Type B pancreatic cell (in vitro differentiated cells): Measurements from ENCODE around the gene RYR2. TPM values are rescaled to one million over a fixed set of nuclear protein-coding genes. Genes with fewer than 3 reads are reported as not detected.

Source experiments
- DNase-seq: peaks from one replicate; pipeline ENCODE4 v3.0.0; 2021; ENCODE audit warnings: mixed read lengths; ENCODE audit not compliant: unreplicated experiment; ENCODE audit errors: extremely low spot score
- H3K27ac Mint-ChIP-seq: 2 replicates; pipeline ENCODE4 v1.8.0; 2021; ENCODE audit warnings: mild to moderate bottlenecking, mixed read lengths
- H3K27me3 Mint-ChIP-seq: 2 replicates; pipeline ENCODE4 v1.8.0; 2021; ENCODE audit warnings: mixed read lengths
- H3K36me3 Mint-ChIP-seq: 2 replicates; pipeline ENCODE4 v1.8.0; 2021; ENCODE audit warnings: mixed read lengths
- H3K4me1 Mint-ChIP-seq: one replicate; pipeline ENCODE4 v1.8.0; 2021; ENCODE audit warnings: mixed read lengths; ENCODE audit not compliant: unreplicated experiment
- H3K4me3 Mint-ChIP-seq: 2 replicates; pipeline ENCODE4 v1.8.0; 2021; ENCODE audit warnings: mild to moderate bottlenecking, mixed read lengths
- H3K9me3 Mint-ChIP-seq: 2 replicates; pipeline ENCODE4 v1.8.0; 2021; ENCODE audit warnings: mixed read lengths
- total RNA-seq: library from RNA; stranded (reverse); gene quantifications from 2 replicates; pipeline ENCODE4 v1.2.1, GENCODE V29; 2021; ENCODE audit warnings: low replicate concordance
- TF ChIP-seq, protein P1 (sequence below): fragments of 200-600 bp; sonication (generic); conservative IDR thresholded peaks from 2 replicates; pipeline ENCODE4 v1.5.0; 2021; ENCODE audit warnings: antibody characterized with exemption, mild to moderate bottlenecking

The RYR2 gene
- total RNA-seq, 1 donor from 2014 or later = 0.58 TPM

DNA sequence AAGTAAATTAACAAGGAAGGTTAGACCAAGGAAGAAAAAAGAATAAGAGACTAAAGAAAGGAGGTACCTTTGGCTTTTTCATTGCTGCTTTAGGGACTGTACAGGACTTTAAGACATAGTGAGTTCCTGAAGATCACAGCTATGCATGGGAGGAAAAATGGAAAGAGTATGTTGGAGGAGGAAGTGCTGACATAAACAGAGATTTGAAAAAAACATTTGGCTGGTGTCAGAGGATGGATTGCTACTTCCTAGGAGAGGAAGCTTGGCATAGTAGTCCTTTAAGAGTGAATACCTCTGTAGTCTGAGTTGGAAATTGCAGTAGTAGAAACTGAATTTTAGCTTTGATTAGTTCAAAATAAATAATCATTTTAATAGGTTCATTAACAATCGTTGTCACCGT lies 398.4 kb downstream of the RYR2 start:
- no peaks in the 10 kb centered on the region for H3K9me3 Mint-ChIP-seq
- H3K27me3 Mint-ChIP-seq = no peaks in the 10 kb centered on the region
- TF ChIP-seq, protein P1, sequence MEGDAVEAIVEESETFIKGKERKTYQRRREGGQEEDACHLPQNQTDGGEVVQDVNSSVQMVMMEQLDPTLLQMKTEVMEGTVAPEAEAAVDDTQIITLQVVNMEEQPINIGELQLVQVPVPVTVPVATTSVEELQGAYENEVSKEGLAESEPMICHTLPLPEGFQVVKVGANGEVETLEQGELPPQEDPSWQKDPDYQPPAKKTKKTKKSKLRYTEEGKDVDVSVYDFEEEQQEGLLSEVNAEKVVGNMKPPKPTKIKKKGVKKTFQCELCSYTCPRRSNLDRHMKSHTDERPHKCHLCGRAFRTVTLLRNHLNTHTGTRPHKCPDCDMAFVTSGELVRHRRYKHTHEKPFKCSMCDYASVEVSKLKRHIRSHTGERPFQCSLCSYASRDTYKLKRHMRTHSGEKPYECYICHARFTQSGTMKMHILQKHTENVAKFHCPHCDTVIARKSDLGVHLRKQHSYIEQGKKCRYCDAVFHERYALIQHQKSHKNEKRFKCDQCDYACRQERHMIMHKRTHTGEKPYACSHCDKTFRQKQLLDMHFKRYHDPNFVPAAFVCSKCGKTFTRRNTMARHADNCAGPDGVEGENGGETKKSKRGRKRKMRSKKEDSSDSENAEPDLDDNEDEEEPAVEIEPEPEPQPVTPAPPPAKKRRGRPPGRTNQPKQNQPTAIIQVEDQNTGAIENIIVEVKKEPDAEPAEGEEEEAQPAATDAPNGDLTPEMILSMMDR = no peak
- DNase-seq = no peak
- H3K4me3 Mint-ChIP-seq = no peak overlapping the region
- H3K27ac Mint-ChIP-seq = no peak overlapping the region
- H3K36me3 Mint-ChIP-seq = no peaks in the 10 kb centered on the region
- no peaks in the 10 kb centered on the region for H3K4me1 Mint-ChIP-seq

DNA sequence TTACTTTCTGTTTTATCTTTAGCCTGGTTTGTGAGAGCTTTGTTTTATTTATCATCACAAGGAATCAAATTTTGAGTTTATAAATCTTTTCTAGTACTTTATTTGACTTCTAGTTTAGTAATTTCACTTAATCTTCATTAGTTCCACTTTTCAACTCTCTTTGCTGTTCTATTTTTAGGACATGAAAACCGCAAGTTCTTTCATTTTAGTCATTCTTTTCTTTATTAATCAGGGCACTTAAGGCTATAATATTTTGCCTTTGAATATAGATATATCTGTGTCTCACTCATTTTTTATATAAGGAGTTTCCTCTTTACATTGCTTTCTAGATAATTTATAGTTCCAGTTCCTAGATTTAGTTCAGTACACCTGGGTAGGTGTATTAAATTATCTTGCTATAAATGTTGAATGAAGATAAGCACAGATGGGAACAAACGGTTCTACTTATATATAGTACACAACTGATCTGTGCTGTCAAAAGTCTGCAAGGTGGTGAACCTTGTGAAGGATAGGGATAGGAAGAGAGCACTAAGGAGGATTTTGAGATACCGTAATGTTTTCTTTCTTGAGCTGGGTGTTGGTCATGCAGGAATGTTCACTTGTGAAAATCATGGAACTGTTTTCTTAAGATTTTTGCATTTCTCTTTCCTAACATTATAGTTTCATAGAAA lies 402.3 kb downstream of the RYR2 start:
- Mint-ChIP-seq H3K4me3 (no peak overlapping the region), H3K9me3 (no peaks in the 10 kb centered on the region), H3K27me3 (no peaks in the 10 kb centered on the region), H3K36me3 (no peaks in the 10 kb centered on the region), H3K4me1 (no peaks in the 10 kb centered on the region), H3K27ac (no peak overlapping the region)
- DNase-seq = no peak
- TF ChIP-seq, protein P1 = no peak

DNA sequence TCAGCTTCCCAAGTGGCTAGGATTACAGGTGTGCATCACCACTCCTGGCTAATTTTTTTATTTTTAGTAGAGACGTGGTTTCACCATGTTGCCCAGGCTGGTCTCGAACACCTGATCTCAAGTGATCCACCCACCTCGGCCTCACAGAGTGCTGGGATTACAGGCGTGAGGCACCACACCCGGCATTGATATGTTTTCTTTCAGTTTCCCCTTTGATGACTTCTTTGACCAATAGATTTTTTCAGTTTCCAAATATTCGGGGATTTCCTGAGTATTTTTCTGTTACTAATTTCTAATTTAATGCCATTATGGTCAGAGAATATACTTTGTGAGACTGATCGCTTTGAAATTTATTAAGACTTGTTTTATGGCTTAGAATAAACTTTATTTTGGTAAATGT lies 406.1 kb downstream of the RYR2 start:
- H3K27me3 Mint-ChIP-seq = no peaks in the 10 kb centered on the region
- no peak for DNase-seq
- H3K4me1 Mint-ChIP-seq = no peaks in the 10 kb centered on the region
- H3K4me3 Mint-ChIP-seq = no peak overlapping the region
- no peak overlapping the region for H3K27ac Mint-ChIP-seq
- TF ChIP-seq, protein P1 = no peak
- H3K36me3 Mint-ChIP-seq = no peaks in the 10 kb centered on the region
- no peaks in the 10 kb centered on the region for H3K9me3 Mint-ChIP-seq

DNA sequence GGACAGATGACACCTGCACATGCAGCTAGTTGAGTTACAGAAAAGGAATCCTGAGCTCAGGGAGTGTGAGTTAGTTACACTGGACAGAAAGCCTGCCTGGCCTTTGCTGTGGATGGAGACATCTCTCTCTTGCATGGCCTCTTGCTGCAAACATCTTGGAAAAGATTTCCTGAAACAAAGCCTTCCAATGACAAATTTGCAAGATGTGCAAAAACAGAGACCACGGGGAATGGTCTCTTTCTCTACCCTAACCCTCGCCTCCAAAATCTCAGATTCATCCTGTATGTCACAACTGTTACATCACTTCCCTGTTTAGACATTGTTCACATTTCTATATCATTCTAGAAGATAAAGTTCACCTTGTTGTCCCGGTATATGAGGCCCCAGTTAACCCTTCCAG lies 415.6 kb downstream of the RYR2 start:
- H3K27ac Mint-ChIP-seq = no peak overlapping the region
- H3K4me1 Mint-ChIP-seq = no peaks in the 10 kb centered on the region
- no peak overlapping the region for H3K4me3 Mint-ChIP-seq
- TF ChIP-seq, protein P1 = no peak
- no peaks in the 10 kb centered on the region for H3K36me3 Mint-ChIP-seq
- H3K9me3 Mint-ChIP-seq = no peaks in the 10 kb centered on the region
- no peak for DNase-seq
- no peaks in the 10 kb centered on the region for H3K27me3 Mint-ChIP-seq

DNA sequence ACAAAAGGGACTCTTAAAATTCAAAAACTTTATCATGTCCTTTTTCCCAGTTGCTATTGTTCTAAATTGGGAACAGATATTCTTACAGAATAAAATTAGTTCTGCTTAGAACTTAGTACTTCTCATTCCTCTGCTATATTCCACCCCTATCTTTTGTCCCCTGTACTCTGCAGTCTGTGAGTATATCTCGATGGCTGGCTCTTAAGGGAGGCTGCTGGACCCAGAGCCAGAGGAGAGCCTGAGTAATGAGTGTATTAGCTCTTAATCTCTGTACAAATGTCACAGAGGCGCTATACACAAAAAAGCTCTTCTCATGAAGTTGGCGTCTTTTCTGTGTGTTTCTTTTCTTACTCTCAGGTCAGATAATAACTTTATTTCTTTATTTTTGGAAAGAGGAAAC lies 425.3 kb downstream of the RYR2 start:
- Mint-ChIP-seq H3K27me3 (no peaks in the 10 kb centered on the region), H3K27ac (no peak overlapping the region), H3K4me1 (no peaks in the 10 kb centered on the region), H3K4me3 (no peak overlapping the region), H3K36me3 (no peaks in the 10 kb centered on the region), H3K9me3 (no peaks in the 10 kb centered on the region)
- TF ChIP-seq, protein P1 = no peak
- DNase-seq = no peak
